GM23338 (cell line): ENCODE data around the gene ARFGEF2. TPM values are rescaled to one million over a fixed set of nuclear protein-coding genes. Genes with fewer than 3 reads are reported as not detected.

Experiments used
- ATAC-seq: fragments of 200-7000 bp; cut with Tn5 transposase; 3 replicates; pipeline ENCODE4 v1.9.1; 2020
- DNase-seq: peaks from one replicate; pipeline ENCODE4 v3.0.0-alpha.2; 2015; ENCODE audit warnings: low spot score
- H2AFZ ChIP-seq: fragments of 200-600 bp; sonication (generic); 2 replicates; pipeline ENCODE4 v1.8.0; 2016; ENCODE audit warnings: antibody characterized with exemption, mild to moderate bottlenecking, moderate library complexity
- H3F3A ChIP-seq: fragments of 200-600 bp; sonication (generic); replicated peaks from 2 replicates; pipeline ENCODE4 v1.8.0; 2017; ENCODE audit warnings: antibody characterized with exemption, mixed run types, low read depth
- H3K27ac ChIP-seq: fragments of 200-600 bp; sonication (generic); 2 replicates; pipeline ENCODE4 v1.6.1; 2016; ENCODE audit warnings: low read depth
- H3K27me3 ChIP-seq: fragments of 200-600 bp; sonication (generic); 2 replicates; pipeline ENCODE4 v1.8.0; 2016; ENCODE audit warnings: mild to moderate bottlenecking, mixed run types, moderate library complexity; ENCODE audit not compliant: insufficient read depth
- H3K36me3 ChIP-seq: fragments of 200-600 bp; sonication (generic); 2 replicates; pipeline ENCODE4 v1.8.0; 2016; ENCODE audit warnings: mild to moderate bottlenecking; ENCODE audit not compliant: insufficient read depth
- H3K4me1 ChIP-seq: fragments of 200-600 bp; sonication (generic); 2 replicates; pipeline ENCODE4 v1.8.0; 2016; ENCODE audit warnings: mild to moderate bottlenecking, moderate library complexity; ENCODE audit not compliant: insufficient read depth
- H3K4me2 ChIP-seq: fragments of 200-600 bp; sonication (generic); 2 replicates; pipeline ENCODE4 v1.7.1; 2017; ENCODE audit warnings: mixed run types
- H3K4me3 ChIP-seq: fragments of 200-600 bp; sonication (generic); 2 replicates; pipeline ENCODE4 v1.6.1; 2016; ENCODE audit warnings: mixed run types
- H3K79me2 ChIP-seq: fragments of 200-600 bp; sonication (generic); replicated peaks from 2 replicates; pipeline ENCODE4 v1.8.0; 2017; ENCODE audit warnings: mild to moderate bottlenecking; ENCODE audit not compliant: insufficient read depth
- H3K9me2 ChIP-seq: fragments of 200-600 bp; sonication (generic); 2 replicates; pipeline ENCODE4 v1.8.0; 2017; ENCODE audit not compliant: insufficient read depth
- H4K20me1 ChIP-seq: fragments of 200-600 bp; sonication (generic); replicated peaks from 2 replicates; pipeline ENCODE4 v1.8.0; 2017; ENCODE audit warnings: mild to moderate bottlenecking; ENCODE audit not compliant: insufficient read depth
- H3K27ac Mint-ChIP-seq: 2 replicates; pipeline ENCODE4 v1.8.0; 2020; ENCODE audit warnings: inconsistent platforms, mild to moderate bottlenecking, moderate library complexity, mixed read lengths
- H3K27me3 Mint-ChIP-seq: 3 replicates; pipeline ENCODE4 v1.8.0; 2022; ENCODE audit warnings: low read depth, mild to moderate bottlenecking, moderate library complexity, mixed read lengths, inconsistent platforms; ENCODE audit not compliant: insufficient read depth, poor library complexity
- H3K36me3 Mint-ChIP-seq: 3 replicates; pipeline ENCODE4 v1.8.0; 2021; ENCODE audit warnings: low read depth, mild to moderate bottlenecking, inconsistent platforms, moderate library complexity, mixed read lengths
- H3K4me1 Mint-ChIP-seq: 3 replicates; pipeline ENCODE4 v1.8.0; 2020; ENCODE audit warnings: mild to moderate bottlenecking, inconsistent platforms, mixed read lengths
- H3K4me3 Mint-ChIP-seq: 3 replicates; pipeline ENCODE4 v1.8.0; 2021; ENCODE audit warnings: moderate library complexity, mild to moderate bottlenecking, inconsistent platforms, mixed read lengths
- H3K9me3 Mint-ChIP-seq: 3 replicates; pipeline ENCODE4 v1.8.0; 2020; ENCODE audit warnings: moderate library complexity, mild to moderate bottlenecking, inconsistent platforms, mixed read lengths
- CREB1 ChIP-seq: fragments of 250-450 bp; sonication (Bioruptor Pico); IDR thresholded peaks from 2 replicates; pipeline ENCODE4 v1.5.0; 2020; ENCODE audit warnings: low read depth, mild to moderate bottlenecking, moderate library complexity
- CTCF ChIP-seq, 2 experiments: fragments of 200-600 bp in 1 of 2; sonication (generic) in 1 of 2; conservative IDR thresholded peaks; 2 replicates each; pipeline versions ENCODE4 v1.5.1 to v1.6.1; 2016 to 2017; ENCODE audit warnings: antibody characterized with exemption in 2 of 2, low read depth in 2 of 2, mild to moderate bottlenecking in 2 of 2, moderate library complexity in 1 of 2
- ETS1 ChIP-seq: IDR thresholded peaks from 2 replicates; pipeline ENCODE4 v1.6.1; 2016; ENCODE audit warnings: antibody characterized with exemption
- EZH2phosphoT487 ChIP-seq: fragments of 200-600 bp; sonication (generic); IDR thresholded peaks from one replicate; pipeline ENCODE4 v1.8.1; 2018; ENCODE audit warnings: antibody characterized with exemption; ENCODE audit not compliant: unreplicated experiment
- JUNB ChIP-seq: IDR thresholded peaks from one replicate; pipeline ENCODE4 v1.6.1; 2016; ENCODE audit warnings: antibody characterized with exemption; ENCODE audit not compliant: unreplicated experiment
- ZNF114 ChIP-seq: fragments of 250-450 bp; sonication (Bioruptor Pico); IDR thresholded peaks from 2 replicates; pipeline ENCODE4 v1.5.0; 2020; ENCODE audit warnings: mild to moderate bottlenecking, moderate library complexity
- polyA plus RNA-seq: library from polyadenylated mRNA; unstranded; fragments of >200 nt; fragmentation: Nextera tagmentation; extraction: Ambion mirVana; gene quantifications from 2 replicates; pipeline ENCODE4 v1.2.1, GENCODE V29; 2016
- total RNA-seq: library from RNA; depleted of rRNA; stranded (reverse); fragments of >200 nt; shearing (Covaris generic); gene quantifications from 2 replicates; pipeline ENCODE4 v1.2.3, GENCODE V29; 2014
- TF ChIP-seq, protein P1 (sequence below): IDR thresholded peaks from one replicate; pipeline ENCODE4 v1.6.1; 2018; ENCODE audit warnings: antibody characterized with exemption; ENCODE audit not compliant: unreplicated experiment
- TF ChIP-seq, protein P2 (sequence below): fragments of 250-450 bp; sonication (Bioruptor Pico); IDR thresholded peaks from 2 replicates; pipeline ENCODE4 v1.5.0; 2020; ENCODE audit warnings: mild to moderate bottlenecking, moderate library complexity

ARFGEF2 gene
- total and polyA plus RNA-seq, 2 experiments from 2014 or later = 7.2 to 25.5 TPM

GRCh38 chr20:48877304-48877703 lies 44.2 kb upstream of the ARFGEF2 start:
- H3K79me2 ChIP-seq = no peaks in the 10 kb centered on the region
- no peaks in the 10 kb centered on the region for H3K4me1 ChIP-seq
- Mint-ChIP-seq H3K36me3 (no peaks in the 10 kb centered on the region), H3K9me3 (no peaks in the 10 kb centered on the region), H3K27me3 (peaks cover 3% of the 10 kb centered on the region), H3K4me3 (no peak overlapping the region), H3K4me1 (peaks cover 2% of the 10 kb centered on the region; the same call in 1 of the 3 replicates), H3K27ac (no peak overlapping the region)
- H3K4me2 ChIP-seq = no peak overlapping the region
- H3F3A ChIP-seq = no peaks in the 10 kb centered on the region
- peak; percentile 45 for DNase-seq
- no peak overlapping the region for H3K4me3 ChIP-seq
- H3K36me3 ChIP-seq = no peaks in the 10 kb centered on the region
- ATAC-seq = peak; percentile 78
- no peaks in the 10 kb centered on the region for H3K9me2 ChIP-seq
- no peak for TF ChIP-seq EZH2phosphoT487
- TF ChIP-seq CTCF (conservative IDR thresholded peaks at IDR 0.05; ENCODE audit: low read depth in 2 of 2) = peak; percentile 29 to 35; a peak in 3 of 4 replicates
- no peaks in the 10 kb centered on the region for H3K27me3 ChIP-seq
- H3K27ac ChIP-seq = no peak overlapping the region
- H4K20me1 ChIP-seq = no peaks in the 10 kb centered on the region
- H2AFZ ChIP-seq = no peak overlapping the region

GRCh38 chr20:48878534-48879248 lies 42.8 kb upstream of the ARFGEF2 start:
- no peaks in the 10 kb centered on the region for H3K36me3 ChIP-seq
- no peaks in the 10 kb centered on the region for H4K20me1 ChIP-seq
- Mint-ChIP-seq H3K36me3 (no peaks in the 10 kb centered on the region), H3K4me3 (no peak overlapping the region), H3K27ac (no peak overlapping the region), H3K9me3 (no peaks in the 10 kb centered on the region), H3K27me3 (peaks cover 1% of the 10 kb centered on the region), H3K4me1 (peaks cover 2% of the 10 kb centered on the region; the same call in 1 of the 3 replicates)
- H3K79me2 ChIP-seq = no peaks in the 10 kb centered on the region
- H3K4me1 ChIP-seq = no peaks in the 10 kb centered on the region
- no peak overlapping the region for H3K4me2 ChIP-seq
- H3K4me3 ChIP-seq = no peak overlapping the region
- DNase-seq (no peak), ATAC-seq (no peak)
- H3K9me2 ChIP-seq = no peaks in the 10 kb centered on the region
- no peaks in the 10 kb centered on the region for H3F3A ChIP-seq
- H3K27ac ChIP-seq = no peak overlapping the region
- no peaks in the 10 kb centered on the region for H3K27me3 ChIP-seq
- no peak overlapping the region for H2AFZ ChIP-seq
- TF ChIP-seq, protein P1, sequence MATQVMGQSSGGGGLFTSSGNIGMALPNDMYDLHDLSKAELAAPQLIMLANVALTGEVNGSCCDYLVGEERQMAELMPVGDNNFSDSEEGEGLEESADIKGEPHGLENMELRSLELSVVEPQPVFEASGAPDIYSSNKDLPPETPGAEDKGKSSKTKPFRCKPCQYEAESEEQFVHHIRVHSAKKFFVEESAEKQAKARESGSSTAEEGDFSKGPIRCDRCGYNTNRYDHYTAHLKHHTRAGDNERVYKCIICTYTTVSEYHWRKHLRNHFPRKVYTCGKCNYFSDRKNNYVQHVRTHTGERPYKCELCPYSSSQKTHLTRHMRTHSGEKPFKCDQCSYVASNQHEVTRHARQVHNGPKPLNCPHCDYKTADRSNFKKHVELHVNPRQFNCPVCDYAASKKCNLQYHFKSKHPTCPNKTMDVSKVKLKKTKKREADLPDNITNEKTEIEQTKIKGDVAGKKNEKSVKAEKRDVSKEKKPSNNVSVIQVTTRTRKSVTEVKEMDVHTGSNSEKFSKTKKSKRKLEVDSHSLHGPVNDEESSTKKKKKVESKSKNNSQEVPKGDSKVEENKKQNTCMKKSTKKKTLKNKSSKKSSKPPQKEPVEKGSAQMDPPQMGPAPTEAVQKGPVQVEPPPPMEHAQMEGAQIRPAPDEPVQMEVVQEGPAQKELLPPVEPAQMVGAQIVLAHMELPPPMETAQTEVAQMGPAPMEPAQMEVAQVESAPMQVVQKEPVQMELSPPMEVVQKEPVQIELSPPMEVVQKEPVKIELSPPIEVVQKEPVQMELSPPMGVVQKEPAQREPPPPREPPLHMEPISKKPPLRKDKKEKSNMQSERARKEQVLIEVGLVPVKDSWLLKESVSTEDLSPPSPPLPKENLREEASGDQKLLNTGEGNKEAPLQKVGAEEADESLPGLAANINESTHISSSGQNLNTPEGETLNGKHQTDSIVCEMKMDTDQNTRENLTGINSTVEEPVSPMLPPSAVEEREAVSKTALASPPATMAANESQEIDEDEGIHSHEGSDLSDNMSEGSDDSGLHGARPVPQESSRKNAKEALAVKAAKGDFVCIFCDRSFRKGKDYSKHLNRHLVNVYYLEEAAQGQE = no peak
- TF ChIP-seq CREB1 (CRISPR knock-in tag) (no peak), JUNB (no peak), ETS1 (no peak), ZNF114 (no peak)
- TF ChIP-seq, protein P2, sequence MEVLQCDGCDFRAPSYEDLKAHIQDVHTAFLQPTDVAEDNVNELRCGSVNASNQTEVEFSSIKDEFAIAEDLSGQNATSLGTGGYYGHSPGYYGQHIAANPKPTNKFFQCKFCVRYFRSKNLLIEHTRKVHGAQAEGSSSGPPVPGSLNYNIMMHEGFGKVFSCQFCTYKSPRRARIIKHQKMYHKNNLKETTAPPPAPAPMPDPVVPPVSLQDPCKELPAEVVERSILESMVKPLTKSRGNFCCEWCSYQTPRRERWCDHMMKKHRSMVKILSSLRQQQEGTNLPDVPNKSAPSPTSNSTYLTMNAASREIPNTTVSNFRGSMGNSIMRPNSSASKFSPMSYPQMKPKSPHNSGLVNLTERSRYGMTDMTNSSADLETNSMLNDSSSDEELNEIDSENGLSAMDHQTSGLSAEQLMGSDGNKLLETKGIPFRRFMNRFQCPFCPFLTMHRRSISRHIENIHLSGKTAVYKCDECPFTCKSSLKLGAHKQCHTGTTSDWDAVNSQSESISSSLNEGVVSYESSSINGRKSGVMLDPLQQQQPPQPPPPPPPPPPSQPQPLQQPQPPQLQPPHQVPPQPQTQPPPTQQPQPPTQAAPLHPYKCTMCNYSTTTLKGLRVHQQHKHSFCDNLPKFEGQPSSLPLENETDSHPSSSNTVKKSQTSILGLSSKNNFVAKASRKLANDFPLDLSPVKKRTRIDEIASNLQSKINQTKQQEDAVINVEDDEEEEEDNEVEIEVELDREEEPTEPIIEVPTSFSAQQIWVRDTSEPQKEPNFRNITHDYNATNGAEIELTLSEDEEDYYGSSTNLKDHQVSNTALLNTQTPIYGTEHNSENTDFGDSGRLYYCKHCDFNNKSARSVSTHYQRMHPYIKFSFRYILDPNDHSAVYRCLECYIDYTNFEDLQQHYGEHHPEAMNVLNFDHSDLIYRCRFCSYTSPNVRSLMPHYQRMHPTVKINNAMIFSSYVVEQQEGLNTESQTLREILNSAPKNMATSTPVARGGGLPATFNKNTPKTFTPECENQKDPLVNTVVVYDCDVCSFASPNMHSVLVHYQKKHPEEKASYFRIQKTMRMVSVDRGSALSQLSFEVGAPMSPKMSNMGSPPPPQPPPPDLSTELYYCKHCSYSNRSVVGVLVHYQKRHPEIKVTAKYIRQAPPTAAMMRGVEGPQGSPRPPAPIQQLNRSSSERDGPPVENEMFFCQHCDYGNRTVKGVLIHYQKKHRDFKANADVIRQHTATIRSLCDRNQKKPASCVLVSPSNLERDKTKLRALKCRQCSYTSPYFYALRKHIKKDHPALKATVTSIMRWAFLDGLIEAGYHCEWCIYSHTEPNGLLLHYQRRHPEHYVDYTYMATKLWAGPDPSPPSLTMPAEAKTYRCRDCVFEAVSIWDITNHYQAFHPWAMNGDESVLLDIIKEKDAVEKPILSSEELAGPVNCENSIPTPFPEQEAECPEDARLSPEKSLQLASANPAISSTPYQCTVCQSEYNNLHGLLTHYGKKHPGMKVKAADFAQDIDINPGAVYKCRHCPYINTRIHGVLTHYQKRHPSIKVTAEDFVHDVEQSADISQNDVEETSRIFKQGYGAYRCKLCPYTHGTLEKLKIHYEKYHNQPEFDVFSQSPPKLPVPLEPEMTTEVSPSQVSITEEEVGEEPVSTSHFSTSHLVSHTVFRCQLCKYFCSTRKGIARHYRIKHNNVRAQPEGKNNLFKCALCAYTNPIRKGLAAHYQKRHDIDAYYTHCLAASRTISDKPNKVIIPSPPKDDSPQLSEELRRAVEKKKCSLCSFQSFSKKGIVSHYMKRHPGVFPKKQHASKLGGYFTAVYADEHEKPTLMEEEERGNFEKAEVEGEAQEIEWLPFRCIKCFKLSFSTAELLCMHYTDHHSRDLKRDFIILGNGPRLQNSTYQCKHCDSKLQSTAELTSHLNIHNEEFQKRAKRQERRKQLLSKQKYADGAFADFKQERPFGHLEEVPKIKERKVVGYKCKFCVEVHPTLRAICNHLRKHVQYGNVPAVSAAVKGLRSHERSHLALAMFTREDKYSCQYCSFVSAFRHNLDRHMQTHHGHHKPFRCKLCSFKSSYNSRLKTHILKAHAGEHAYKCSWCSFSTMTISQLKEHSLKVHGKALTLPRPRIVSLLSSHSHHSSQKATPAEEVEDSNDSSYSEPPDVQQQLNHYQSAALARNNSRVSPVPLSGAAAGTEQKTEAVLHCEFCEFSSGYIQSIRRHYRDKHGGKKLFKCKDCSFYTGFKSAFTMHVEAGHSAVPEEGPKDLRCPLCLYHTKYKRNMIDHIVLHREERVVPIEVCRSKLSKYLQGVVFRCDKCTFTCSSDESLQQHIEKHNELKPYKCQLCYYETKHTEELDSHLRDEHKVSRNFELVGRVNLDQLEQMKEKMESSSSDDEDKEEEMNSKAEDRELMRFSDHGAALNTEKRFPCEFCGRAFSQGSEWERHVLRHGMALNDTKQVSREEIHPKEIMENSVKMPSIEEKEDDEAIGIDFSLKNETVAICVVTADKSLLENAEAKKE = no peak
